ENCODE data around the gene ZNF440. TPM values are rescaled to one million over a fixed set of nuclear protein-coding genes. Genes with fewer than 3 reads are reported as not detected.
"Not testable (repeated sequence)": the region's sequence is repeated elsewhere in the genome, so short reads cannot be mapped to it uniquely, and the experiment has no call there.

The ZNF440 gene
- total RNA-seq, 1 donor from 2014 or later, result 20.9 TPM

DNA sequence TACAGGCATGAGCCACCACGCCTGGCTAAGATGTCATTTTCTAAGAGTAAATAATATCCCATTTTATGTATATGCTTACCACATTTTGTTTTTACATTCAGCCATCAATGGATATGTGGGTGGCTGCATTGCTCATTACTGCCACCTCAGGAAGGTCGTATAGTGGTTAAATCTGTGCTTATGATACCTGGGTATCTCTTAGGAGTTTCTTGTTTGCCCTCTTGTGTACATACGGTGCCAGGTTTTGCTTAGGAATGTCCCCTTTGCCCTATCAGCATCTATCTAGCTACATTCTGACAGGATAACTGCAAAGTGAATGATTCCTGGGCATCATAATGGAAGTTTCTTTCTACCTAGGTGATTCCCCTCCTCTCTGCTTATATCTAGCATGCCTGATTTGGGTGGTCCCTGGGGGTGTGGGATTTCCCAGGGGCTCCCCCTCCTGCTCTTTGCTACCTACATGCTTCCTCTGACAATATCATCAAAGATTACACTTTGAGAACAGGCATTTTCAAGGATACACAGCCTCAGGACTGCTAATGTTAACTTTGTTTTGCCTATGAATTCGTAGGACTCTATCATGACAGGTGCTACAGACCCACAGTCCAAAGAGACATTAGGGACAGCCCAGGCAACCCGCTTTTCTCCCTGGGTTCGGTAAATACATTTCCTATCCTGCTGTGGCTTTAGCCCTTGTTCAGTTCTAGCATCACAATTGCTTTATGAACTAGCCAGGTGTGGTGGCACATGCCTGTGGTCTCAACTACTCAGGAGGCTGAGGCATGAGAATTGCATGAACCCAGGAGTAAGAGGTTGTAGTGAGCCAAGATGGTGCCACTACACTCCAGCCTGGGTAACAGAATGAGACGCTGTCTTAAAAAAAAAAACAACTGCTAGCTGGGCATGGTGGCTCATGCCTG is 15.1 kb downstream of the ZNF440 start:
- not testable (repeated sequence) for DNase-seq

DNA sequence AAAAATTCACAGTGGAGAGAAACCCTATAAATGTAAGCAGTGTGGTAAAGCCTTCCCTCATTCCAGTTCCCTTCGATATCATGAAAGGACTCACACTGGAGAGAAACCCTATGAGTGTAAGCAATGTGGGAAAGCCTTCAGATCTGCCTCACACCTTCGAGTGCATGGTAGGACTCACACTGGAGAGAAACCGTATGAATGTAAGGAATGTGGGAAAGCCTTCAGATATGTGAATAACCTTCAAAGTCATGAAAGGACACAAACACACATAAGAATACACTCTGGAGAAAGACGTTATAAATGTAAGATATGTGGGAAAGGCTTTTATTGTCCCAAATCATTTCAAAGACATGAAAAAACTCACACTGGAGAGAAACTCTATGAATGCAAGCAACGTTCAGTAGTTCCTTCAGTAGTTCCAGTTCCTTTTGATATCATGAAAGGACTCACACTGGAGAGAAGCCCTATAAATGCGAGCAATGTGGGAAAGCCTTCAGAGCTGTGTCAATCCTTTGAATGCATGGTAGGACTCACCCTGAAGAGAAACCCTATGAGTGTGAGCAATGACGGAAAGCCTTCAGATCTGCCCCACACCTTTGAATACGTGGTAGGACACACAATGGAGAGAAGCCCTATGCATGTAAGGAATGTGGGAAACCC is 18.3 kb downstream of the ZNF440 start:
- DNase-seq, result no peak

DNA sequence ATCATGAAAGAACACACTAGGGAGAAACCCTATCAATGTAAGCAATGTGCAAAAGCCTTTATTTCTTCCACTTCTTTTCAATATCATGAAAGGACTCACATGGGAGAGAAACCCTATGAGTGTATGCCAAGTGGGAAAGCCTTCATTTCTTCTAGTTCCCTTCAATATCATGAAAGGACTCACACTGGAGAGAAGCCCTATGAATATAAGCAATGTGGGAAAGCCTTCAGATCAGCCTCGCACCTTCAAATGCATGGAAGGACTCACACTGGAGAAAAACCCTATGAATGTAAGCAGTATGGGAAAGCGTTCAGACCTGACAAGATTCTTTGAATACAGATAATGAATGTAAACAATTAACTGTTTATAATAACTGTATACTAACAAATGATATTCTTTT is 19.5 kb downstream of the ZNF440 start:
- no peak for DNase-seq

DNA sequence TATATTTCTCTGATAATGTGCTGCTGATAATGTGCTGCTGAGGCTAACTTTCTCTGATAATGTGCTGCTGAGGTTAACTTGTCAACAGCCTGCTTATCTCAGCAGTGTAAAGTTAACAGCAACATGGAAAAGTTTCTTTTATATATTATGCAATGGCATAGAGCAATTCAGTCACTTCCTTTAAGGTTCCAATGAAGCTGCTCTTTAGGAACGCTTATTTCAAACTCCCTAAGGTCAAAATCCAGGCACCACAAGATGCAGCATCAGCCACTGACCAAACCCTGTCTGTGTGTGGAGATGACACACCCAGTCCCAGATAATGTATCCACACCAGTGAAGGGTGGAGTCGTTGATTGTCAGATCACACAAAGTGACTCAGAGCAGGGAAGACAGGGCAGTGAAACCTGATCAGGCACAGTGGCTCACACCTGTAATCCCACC is 21.6 kb downstream of the ZNF440 start:
- not testable (repeated sequence) for DNase-seq

DNA sequence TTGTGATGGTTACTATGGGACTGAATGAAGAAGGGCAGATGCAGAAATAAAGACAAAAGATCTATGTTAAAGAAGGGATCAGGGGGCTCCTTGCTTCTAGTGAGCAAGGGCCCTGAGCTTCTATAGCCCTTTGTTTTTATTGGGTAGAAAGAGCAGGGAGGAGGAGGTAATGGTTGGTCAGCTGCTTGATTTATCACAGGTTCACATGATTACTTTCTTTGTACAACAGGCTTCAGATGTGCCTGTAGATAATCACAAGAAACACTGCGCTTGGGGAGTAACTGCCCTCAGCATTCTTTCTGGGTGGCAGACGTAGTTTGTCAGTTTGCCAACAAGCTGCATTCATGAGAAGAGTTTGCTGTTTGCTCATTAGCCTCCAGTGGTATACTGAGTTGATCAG is 29.6 kb downstream of the ZNF440 start:
- no peak for DNase-seq

DNA sequence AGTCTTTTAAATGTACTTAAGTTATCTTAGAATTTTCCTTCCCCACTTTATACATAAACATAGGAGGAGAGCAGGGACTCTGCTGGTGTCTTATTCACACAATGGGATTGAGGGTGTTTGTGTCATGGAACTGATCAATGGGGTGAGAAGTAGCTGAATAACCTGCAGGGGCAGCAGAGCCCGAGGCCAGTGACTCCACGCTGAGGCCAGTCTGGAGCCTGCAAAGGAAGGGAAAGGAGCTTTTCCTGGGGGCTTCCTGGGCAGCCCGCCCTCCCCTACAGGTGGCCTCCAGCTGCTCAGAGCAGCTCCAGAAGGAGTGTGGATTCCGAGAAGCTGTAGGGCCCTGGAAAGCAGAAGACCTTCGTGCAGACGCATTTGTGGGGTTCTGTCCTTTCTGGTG is 33.5 kb downstream of the ZNF440 start:
- not testable (repeated sequence) for DNase-seq

DNA sequence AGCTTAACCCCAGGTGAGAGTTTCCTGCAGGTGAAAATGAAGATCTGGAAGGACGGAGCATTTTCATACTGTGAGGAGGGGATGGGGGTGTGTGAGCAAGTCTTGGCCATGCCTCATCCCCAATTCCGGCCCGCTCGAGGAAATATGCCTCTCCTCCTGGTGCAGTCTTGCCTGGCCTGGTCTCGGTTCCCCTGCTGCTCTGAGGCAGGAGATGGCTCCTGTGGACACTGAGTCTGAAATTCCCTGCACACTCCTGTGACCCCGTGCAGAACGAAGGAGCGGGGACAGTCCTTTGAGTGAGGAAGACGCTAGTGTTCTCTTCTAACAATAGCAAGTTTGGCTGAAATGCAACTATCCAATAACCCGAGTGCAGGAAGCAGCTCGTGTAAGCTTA is 34.1 kb downstream of the ZNF440 start:
- no peak for DNase-seq

DNA sequence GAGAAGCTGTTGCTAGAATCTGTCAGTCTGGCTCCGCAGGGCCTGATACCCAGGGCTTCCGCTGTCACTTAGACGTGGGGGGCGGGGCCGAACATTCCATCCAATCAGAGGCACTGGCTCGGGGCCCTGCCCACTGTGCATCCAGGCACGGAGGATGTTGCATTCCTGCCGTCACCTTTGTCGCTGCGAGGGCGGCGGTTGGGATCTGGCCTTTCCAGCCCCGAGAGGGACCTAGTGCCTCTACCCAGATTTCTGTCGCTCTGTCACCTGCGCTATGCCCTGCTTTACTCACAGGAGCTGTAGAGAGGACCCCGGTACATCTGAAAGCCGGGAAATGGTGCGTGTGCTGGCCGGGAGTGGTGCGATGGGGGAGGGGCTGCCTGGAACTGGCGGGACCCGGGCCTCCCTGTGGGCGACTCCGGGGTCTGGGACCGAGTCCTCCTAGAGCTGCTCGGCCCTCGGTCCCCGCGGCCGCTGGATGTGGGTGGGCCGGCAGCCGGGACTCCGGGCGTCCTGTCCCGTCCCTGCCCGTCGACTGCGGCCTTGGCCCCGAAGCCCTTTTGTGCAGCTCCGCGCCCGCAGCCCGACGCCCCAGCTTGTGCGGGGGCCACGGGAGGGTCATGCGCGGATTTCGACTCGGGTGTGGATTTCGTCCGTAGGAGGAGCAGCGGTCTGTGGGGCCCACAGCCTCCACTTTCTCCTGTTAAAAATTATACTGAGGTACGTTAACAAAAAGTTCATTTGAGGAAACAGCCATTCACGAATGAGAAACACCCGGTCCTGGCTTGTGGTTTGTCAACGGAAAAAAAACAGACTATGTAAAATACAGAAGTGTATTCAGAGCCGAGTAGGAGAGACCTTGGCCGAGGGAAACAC is 34.8 kb downstream of the ZNF440 start, which contains the start of gene ZNF439:
Gene ZNF439, plus strand, starts transcription at position 133 of the 876 bp plus-strand sequence. Its CDS starts 142 bp downstream, at position 275.
- DNase-seq, result peak; percentile 88

DNA sequence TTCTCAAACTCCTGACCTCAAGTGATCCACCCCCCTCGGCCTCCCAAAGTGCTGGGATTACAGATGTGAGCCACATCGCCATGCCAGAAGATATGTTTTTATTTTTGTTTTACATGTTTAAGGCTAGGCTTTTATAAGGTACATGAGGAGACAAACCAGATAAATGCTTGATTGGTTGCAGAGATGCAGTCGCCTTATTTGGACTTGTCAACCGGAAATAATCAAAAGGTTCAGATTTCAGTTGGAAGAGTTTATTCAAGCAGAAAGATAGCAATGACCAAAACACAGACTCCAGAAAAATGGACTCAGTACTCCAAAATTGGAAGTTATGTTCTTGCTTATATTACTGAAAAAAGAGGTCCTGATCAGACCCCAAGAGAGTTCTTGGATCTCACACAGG is 36.2 kb downstream of the ZNF440 start:
- not testable (repeated sequence) for DNase-seq

DNA sequence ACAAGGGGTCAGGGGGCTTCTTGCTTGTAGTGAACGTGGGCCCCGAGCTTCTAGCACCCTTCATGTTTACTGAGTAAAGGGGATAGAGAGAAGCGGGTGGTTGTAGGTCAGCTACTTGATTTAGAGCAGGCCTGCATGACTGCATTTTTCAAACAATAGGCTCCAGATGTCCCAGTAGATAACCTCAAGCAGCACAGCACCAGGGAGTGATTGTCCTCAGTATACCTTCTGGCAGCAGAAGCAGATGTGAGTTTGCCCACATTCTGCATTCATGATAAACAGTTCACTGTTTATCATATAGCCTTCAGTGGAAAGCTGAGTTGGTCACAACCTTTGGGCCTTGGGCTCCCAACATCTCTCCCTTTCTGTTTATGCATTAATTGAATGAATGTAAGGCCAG is 39.3 kb downstream of the ZNF440 start:
- no peak for DNase-seq

DNA sequence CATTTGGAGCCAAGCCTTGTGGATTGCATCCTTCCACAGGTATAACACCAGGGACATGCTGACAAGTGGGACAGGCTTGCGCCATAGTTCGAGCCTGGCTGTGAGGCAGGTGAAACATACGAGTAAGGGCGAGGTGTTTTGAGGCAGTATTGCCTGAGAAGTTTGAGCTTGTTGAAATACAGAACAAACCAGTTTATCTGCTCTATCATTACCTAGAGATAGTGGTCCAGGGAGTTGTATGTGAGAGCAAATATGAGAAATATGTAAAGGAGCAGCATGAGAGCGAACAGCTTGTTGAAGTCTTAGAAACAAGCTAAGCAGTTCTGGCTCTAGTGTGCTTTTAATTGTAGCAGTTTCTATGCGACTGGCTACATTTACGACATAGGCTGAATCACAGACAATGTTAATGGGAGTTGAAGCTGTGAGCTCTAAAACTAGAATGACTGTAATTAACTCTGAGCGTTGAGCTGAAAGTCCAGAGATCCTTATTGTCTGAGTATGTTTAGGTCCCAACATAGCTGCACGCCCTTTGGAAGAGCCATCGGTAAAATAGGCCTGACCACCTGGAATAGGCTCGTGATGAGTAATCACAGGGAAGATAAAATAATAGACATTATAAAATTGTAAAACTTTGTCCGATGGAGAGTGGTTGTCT is 42.6 kb downstream of the ZNF440 start:
- no peak for DNase-seq

DNA sequence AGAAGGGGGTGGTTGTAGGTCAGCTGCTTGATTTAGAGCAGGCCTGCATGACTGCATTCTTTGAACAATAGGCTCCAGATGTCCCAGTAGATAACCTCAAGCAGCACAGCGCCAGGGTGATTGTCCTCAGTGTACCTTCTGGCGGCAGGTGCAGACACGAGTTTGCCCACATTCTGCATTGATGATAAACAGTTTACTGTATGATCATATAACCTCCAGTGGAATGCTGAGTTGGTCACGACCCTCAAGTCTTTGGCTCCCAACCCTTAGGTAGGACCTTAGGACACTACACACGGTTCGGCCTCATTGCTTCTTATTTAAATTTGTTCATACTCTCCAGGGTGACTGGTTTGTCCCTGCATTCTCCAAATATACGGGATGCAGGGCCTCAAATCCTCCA is 46.6 kb downstream of the ZNF440 start:
- DNase-seq, result no peak

DNA sequence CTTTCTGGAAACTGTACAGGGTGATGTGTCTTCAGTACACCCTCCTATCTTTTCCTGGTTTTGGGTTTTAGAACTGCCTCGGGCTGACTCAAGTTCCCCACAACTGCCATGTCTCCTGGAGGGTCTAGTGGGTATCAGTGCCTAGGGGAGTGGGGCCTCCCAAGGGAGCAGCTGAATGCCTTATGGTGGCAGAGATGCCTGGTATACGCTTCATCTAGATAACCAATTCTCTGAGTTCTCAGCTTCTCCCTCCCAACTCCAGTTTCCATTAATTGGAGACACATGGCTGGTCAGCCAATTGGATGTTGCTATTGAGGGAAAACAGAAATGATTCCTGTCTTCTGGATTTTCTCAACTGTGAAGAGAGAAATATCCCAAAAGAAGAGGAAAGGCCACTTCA is 47.2 kb downstream of the ZNF440 start:
- DNase-seq, result no peak

DNA sequence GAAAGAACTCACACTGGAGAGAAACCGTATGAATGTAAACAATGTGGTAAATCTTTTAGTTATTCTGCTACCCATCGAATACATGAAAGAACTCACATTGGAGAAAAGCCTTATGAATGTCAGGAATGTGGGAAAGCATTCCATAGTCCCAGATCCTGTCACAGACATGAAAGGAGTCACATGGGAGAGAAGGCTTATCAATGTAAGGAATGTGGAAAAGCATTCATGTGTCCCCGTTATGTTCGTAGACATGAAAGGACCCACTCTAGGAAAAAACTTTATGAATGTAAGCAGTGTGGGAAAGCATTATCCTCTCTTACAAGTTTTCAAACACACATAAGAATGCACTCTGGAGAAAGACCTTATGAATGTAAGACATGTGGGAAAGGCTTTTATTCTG is 53.7 kb downstream of the ZNF440 start:
- not testable (repeated sequence) for DNase-seq

DNA sequence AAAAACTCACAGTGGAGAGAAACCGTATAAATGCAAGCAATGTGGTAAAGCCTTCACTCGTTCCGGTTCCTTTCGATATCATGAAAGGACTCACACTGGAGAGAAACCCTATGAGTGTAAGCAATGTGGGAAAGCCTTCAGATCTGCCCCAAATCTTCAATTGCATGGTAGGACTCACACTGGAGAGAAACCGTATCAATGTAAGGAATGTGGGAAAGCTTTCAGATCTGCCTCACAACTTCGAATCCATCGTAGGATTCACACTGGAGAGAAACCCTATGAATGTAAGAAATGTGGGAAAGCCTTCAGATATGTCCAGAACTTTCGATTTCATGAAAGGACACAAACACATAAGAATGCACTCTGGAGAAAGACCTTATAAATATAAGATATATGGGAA is 54.1 kb downstream of the ZNF440 start:
- no peak for DNase-seq

DNA sequence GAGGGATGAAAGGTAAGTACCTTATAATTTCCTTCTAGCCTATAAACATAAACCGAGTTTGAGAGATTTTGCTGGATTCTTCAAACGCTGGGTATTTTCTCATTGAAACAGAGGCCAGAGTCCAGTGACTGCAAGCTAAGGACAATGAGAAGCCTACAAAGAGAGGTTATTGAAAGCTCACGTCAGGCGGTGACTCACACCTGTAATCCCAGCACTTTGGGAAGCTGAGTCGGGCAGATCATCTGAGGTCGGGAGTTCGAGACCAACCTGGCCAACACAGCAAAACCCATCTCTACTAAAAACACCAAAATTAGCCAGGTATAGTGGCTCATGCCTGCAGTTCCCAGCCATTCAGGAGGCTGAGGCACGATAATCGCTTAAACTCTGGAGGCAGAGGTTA is 58.6 kb downstream of the ZNF440 start:
- no peak for DNase-seq

DNA sequence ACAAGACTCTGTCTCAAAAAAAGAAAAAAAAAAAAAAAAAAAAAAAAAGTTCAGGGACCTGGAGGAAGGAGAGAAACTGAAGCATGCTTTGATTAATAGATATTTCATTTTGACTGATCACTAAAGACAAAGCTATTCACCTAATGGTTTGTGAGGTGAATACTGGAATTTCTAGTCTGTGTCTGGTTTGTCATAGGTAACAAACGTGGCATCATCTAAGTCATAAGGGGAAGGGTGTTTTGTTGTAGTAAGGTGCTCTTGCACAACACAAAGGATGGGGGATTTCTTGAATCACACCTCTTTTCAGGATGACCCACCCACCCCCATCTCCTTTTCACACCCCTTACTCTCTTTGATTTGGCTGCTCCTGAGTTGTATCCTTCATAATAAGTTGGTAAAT is 59.7 kb downstream of the ZNF440 start:
- DNase-seq, result no peak

DNA sequence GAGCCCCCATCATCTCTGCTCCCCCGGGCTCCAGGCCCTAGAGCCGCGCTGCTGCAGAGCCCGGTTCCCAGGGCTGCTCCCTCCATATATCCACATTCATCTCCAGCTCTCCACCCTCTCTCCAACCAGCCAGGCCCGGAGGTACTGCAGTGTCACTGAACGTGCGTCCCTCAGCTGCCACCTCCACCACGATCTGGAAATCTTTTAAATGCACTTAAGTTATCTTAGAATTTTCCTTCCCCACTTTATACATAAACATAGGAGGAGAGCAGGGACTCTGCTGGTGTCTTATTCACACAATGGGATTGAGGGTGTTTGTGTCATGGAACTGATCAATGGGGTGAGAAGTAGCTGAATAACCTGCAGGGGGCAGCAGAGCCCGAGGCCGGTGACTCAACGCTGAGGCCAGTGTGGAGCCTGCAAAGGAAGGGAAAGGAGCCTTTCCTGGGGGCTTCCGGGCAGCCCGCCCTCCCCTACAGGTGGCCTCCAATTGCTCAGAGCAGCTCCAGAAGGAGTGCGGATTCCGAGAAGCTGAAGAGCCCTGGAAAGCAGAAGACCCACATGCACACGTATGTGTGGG is 65.7 kb downstream of the ZNF440 start:
- DNase-seq, result not testable (repeated sequence)

DNA sequence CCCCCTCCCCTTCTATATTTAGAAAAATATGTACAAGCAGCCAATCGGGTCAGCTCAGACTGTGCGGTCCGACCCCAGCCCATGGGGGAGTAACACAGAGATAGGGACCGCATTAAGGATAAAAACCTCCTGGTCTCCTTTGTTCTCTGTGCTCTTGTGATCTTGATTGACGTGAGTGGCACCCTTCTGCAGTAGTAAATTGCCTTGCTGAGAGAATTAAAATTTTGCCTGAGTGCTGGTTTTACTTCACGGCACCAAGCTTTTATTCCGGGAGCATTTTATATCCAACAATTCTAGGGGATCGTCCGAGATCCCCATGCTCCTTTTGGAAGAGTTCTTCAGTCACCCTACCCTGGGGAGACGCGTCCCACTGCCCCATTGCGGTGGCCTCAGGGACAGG is 66.5 kb downstream of the ZNF440 start:
- no peak for DNase-seq

DNA sequence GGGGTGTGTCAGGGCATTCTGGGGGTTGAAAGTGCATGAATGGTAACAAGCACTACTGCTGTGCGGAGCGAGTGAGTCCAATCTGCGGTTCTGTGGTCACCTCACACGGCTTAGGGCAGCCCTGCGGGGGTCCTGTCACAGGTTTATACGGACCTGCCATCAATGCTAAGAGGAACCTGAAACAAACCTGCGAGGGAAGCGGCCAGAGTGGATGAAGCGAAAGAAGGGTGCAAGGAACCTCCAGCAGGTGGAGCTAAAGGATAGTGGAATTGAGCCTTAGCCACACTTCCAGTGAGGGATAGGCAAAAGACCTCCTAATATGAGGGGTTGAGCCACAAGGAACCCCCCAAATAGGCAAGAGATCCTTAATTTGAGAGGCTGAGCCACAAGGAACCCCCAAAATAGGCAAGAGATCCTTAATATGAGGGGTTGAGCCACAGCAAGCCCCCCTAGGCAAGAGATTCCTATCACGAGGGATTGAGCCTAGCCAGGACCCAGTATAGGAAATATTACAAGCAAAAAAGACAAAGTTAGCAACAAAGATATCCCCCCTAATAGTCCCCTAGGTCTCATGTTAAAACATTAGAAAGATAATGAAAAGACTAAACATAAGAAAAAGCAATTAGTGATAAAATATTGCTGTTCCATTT is 67.2 kb downstream of the ZNF440 start:
- DNase-seq, result no peak

DNA sequence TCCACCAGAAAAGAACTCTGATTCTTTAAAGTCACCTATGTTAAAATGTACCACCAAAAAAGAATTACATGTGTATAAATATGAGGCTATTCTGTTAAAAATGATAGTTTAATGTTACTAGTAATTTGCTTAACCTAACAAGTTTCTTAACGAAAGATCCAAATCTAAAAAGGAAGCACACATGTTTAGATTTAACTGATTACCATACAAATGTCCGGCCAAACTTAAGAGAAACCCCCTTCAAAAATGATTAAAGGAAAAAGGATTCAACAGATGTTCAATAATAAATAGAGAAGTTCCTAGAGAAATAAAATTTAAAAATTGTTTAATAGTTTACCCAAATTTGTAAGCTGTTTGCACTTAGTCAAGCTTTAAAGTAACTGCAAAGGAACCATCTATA is 68.5 kb downstream of the ZNF440 start:
- DNase-seq, result no peak
